VCaP (cell line): ENCODE data around the gene DMBX1.
A peak's percentile ranks its signal among the peaks of the same experiment; 100 is the strongest.

Experiments used
- H3K27ac ChIP-seq: fragments of 450-650 bp; 2 replicates; pipeline ENCODE4 v1.5.1; 2017
- CTCF ChIP-seq: fragments of 450-650 bp; conservative IDR thresholded peaks from 2 replicates; pipeline ENCODE4 v1.5.1; 2017; ENCODE audit warnings: mild to moderate bottlenecking, moderate library complexity

DMBX1 gene

GRCh38 chr1:46510341-46510997 is 20.8 kb downstream of the DMBX1 start:
- TF ChIP-seq CTCF, result no peak

GRCh38 chr1:46510998-46511365 is 21.3 kb downstream of the DMBX1 start:
- H3K27ac ChIP-seq, result no peak overlapping the region
- no peak for TF ChIP-seq CTCF

More at GRCh38 chr1:46510341-46510997, 20.8 kb downstream of the DMBX1 start:
- no peak overlapping the region for H3K27ac ChIP-seq

- no peak overlapping the region for H3K27ac ChIP-seq
- TF ChIP-seq CTCF, result no peak
Observed at GRCh38 chr1:46512135-46512791, 22.6 kb downstream of the DMBX1 start.

- H3K27ac ChIP-seq, result no peak overlapping the region
- TF ChIP-seq CTCF, result no peak
Observed at GRCh38 chr1:46512792-46513190, 23.2 kb downstream of the DMBX1 start.

- no peak for TF ChIP-seq CTCF
- no peak overlapping the region for H3K27ac ChIP-seq
Observed at GRCh38 chr1:46513536-46513935, 23.9 kb downstream of the DMBX1 start.

GRCh38 chr1:46515576-46515975 is 25.9 kb downstream of the DMBX1 start:
- no peak for TF ChIP-seq CTCF
- H3K27ac ChIP-seq, result peak overlapping the region; percentile 75; the same call in 1 of the 2 replicates

- peak overlapping the region; percentile 75 for H3K27ac ChIP-seq
- no peak for TF ChIP-seq CTCF
Observed at GRCh38 chr1:46516200-46516950, 26.7 kb downstream of the DMBX1 start.
